NCI-H446 treated with DMSO at 0.1 percent for 48 hours (cell line): ENCODE data around the gene PIK3R3.

Experiments used
- DNase-seq: peaks from one replicate; lab custom pipeline; 2025; lab: John Stamatoyannopoulos, UW

The PIK3R3 gene

GRCh38 chr1:46026531-46026930 lies 105.9 kb downstream of the PIK3R3 start:
- no peak for DNase-seq

GRCh38 chr1:46021046-46021996 lies 111.1 kb downstream of the PIK3R3 start:
- no peak for DNase-seq

GRCh38 chr1:46020010-46020409 lies 112.4 kb downstream of the PIK3R3 start:
- DNase-seq, result no peak

- DNase-seq, result no peak
These were observed 113.1 kb downstream of the PIK3R3 start for GRCh38 chr1:46019348-46019747.

GRCh38 chr1:46017876-46018503 lies 114.4 kb downstream of the PIK3R3 start:
- no peak for DNase-seq

GRCh38 chr1:46013581-46013980 lies 118.8 kb downstream of the PIK3R3 start:
- DNase-seq, result no peak

- no peak for DNase-seq
These were observed 120.2 kb downstream of the PIK3R3 start for GRCh38 chr1:46012236-46012635.

- no peak for DNase-seq
These were observed 121.2 kb downstream of the PIK3R3 start for GRCh38 chr1:46011121-46011695.

GRCh38 chr1:46010611-46011010 lies 121.8 kb downstream of the PIK3R3 start:
- no peak for DNase-seq

GRCh38 chr1:46008585-46008984 lies 123.8 kb downstream of the PIK3R3 start:
- no peak for DNase-seq

GRCh38 chr1:46005594-46005993 lies 126.8 kb downstream of the PIK3R3 start:
- no peak for DNase-seq

GRCh38 chr1:46004492-46004891 lies 127.9 kb downstream of the PIK3R3 start:
- no peak for DNase-seq

- DNase-seq, result no peak
These were observed 129.1 kb downstream of the PIK3R3 start for GRCh38 chr1:46003315-46003714.

- DNase-seq, result no peak
These were observed 129.8 kb downstream of the PIK3R3 start for GRCh38 chr1:46002551-46003150.

- no peak for DNase-seq
These were observed 131.2 kb downstream of the PIK3R3 start for GRCh38 chr1:46001081-46001785.

- DNase-seq, result no peak
These were observed 132.9 kb downstream of the PIK3R3 start for GRCh38 chr1:45999507-45999906.

GRCh38 chr1:45998020-45998617 lies 134.3 kb downstream of the PIK3R3 start:
- no peak for DNase-seq

- no peak for DNase-seq
These were observed 137.1 kb downstream of the PIK3R3 start for GRCh38 chr1:45995298-45995697.

- DNase-seq, result no peak
These were observed 138.0 kb downstream of the PIK3R3 start for GRCh38 chr1:45994423-45994822.
